KMS-11 (cell line): ENCODE results near the gene BMI1.
A peak's percentile ranks its signal among the peaks of the same experiment; 100 is the strongest.
"Not testable (repeated sequence)": the region's sequence is repeated elsewhere in the genome, so short reads cannot be mapped to it uniquely, and the experiment has no call there.

Experiments
- H2AFZ ChIP-seq: fragments of 200-600 bp; sonication (generic); 2 replicates; pipeline ENCODE4 v1.6.1; 2016; ENCODE audit warnings: antibody characterized with exemption, mixed run types, low read depth
- H3K27ac ChIP-seq: fragments of 200-600 bp; sonication (generic); 2 replicates; pipeline ENCODE4 v1.6.1; 2016; ENCODE audit warnings: mild to moderate bottlenecking, mixed run types
- H3K27me3 ChIP-seq: fragments of 200-600 bp; sonication (generic); 2 replicates; pipeline ENCODE4 v1.6.1; 2017; ENCODE audit warnings: mild to moderate bottlenecking, low read depth, mixed run types, moderate library complexity; ENCODE audit not compliant: insufficient read depth
- H3K36me3 ChIP-seq: fragments of 200-600 bp; sonication (generic); 2 replicates; pipeline ENCODE4 v1.6.1; 2017; ENCODE audit warnings: mild to moderate bottlenecking, mixed run types; ENCODE audit not compliant: insufficient read depth
- H3K4me1 ChIP-seq: fragments of 200-600 bp; sonication (generic); 2 replicates; pipeline ENCODE4 v1.6.1; 2016; ENCODE audit warnings: mild to moderate bottlenecking, low read depth, mixed run types; ENCODE audit not compliant: poor library complexity, severe bottlenecking
- H3K4me2 ChIP-seq: fragments of 200-600 bp; sonication (generic); 2 replicates; pipeline ENCODE4 v1.7.0; 2016; ENCODE audit warnings: mild to moderate bottlenecking, mixed run types
- H3K4me3 ChIP-seq: fragments of 200-600 bp; sonication (generic); IDR thresholded peaks from 2 replicates; pipeline ENCODE4 v1.6.1; 2017; ENCODE audit warnings: low read depth, low read length, mixed read lengths; ENCODE audit not compliant: insufficient read depth
- H3K79me2 ChIP-seq: fragments of 200-600 bp; sonication (generic); 2 replicates; pipeline ENCODE4 v1.6.1; 2016; ENCODE audit warnings: low read depth, mixed run types; ENCODE audit not compliant: insufficient read depth
- H3K9ac ChIP-seq: fragments of 200-600 bp; sonication (generic); 2 replicates; pipeline ENCODE4 v1.6.1; 2016; ENCODE audit warnings: mild to moderate bottlenecking, mixed run types
- H4K20me1 ChIP-seq: fragments of 200-600 bp; sonication (generic); 2 replicates; pipeline ENCODE4 v1.6.1; 2016; ENCODE audit warnings: mild to moderate bottlenecking, mixed run types; ENCODE audit not compliant: insufficient read depth
- CTCF ChIP-seq: fragments of 200-600 bp; sonication (generic); conservative IDR thresholded peaks from 2 replicates; pipeline ENCODE4 v1.6.1; 2017; ENCODE audit warnings: low read depth, mild to moderate bottlenecking, antibody characterized with exemption, low read length, moderate library complexity, mixed read lengths

The BMI1 gene

GRCh38 chr10:22303461-22303860 is 17.4 kb upstream of the BMI1 start:
- TF ChIP-seq CTCF, result no peak
- peaks cover 26% of the 10 kb centered on the region for H3K4me1 ChIP-seq

GRCh38 chr10:22305721-22306120 is 15.2 kb upstream of the BMI1 start:
- no peaks in the 10 kb centered on the region for H4K20me1 ChIP-seq
- H2AFZ ChIP-seq, result no peak overlapping the region
- TF ChIP-seq CTCF, result no peak
- no peaks in the 10 kb centered on the region for H3K27me3 ChIP-seq
- H3K27ac ChIP-seq, result no peak overlapping the region; the same call in 1 of the 2 replicates
- H3K36me3 ChIP-seq, result no peaks in the 10 kb centered on the region
- H3K79me2 ChIP-seq, result peaks cover 30% of the 10 kb centered on the region
- no peak overlapping the region for H3K4me2 ChIP-seq
- no peak overlapping the region for H3K4me3 ChIP-seq
- no peak overlapping the region for H3K9ac ChIP-seq
- H3K4me1 ChIP-seq, result peaks cover 37% of the 10 kb centered on the region

More at GRCh38 chr10:22303461-22303860, 17.4 kb upstream of the BMI1 start:
- Histone ChIP-seq H3K4me3 (no peak overlapping the region), H3K36me3 (no peaks in the 10 kb centered on the region), H3K27me3 (no peaks in the 10 kb centered on the region), H3K27ac (no peak overlapping the region), H4K20me1 (no peaks in the 10 kb centered on the region), H2AFZ (no peak overlapping the region), H3K79me2 (peaks cover 7% of the 10 kb centered on the region; the same call in 1 of the 2 replicates), H3K4me2 (no peak overlapping the region), H3K9ac (no peak overlapping the region)

- Histone ChIP-seq H2AFZ (no peak overlapping the region), H3K27me3 (no peaks in the 10 kb centered on the region), H3K4me1 (peaks cover 57% of the 10 kb centered on the region), H3K9ac (peak overlapping the region; percentile 95), H3K27ac (peak overlapping the region; percentile 97), H3K4me2 (peak overlapping the region; percentile 83), H4K20me1 (no peaks in the 10 kb centered on the region), H3K4me3 (no peak overlapping the region), H3K36me3 (no peaks in the 10 kb centered on the region), H3K79me2 (peaks cover 51% of the 10 kb centered on the region)
- no peak for TF ChIP-seq CTCF
These were observed 12.5 kb upstream of the BMI1 start for GRCh38 chr10:22308390-22308789.

- H3K4me3 ChIP-seq, result no peak overlapping the region
- no peaks in the 10 kb centered on the region for H3K36me3 ChIP-seq
- H3K4me2 ChIP-seq, result peak overlapping the region; percentile 83
- TF ChIP-seq CTCF, result no peak
- H3K27me3 ChIP-seq, result no peaks in the 10 kb centered on the region
- peaks cover 61% of the 10 kb centered on the region for H3K79me2 ChIP-seq
- peak overlapping the region; percentile 95 for H3K9ac ChIP-seq
- peak overlapping the region; percentile 97 for H3K27ac ChIP-seq
- H3K4me1 ChIP-seq, result peaks cover 67% of the 10 kb centered on the region
- no peak overlapping the region for H2AFZ ChIP-seq
- H4K20me1 ChIP-seq, result no peaks in the 10 kb centered on the region
These were observed 11.5 kb upstream of the BMI1 start for GRCh38 chr10:22309180-22310000.

- peak overlapping the region; percentile 95 for H3K9ac ChIP-seq
- peaks cover 73% of the 10 kb centered on the region for H3K4me1 ChIP-seq
- H3K4me3 ChIP-seq, H3K36me3 ChIP-seq, H3K27me3 ChIP-seq, H4K20me1 ChIP-seq, H2AFZ ChIP-seq: not testable (repeated sequence)
- H3K27ac ChIP-seq, result peak overlapping the region; percentile 97
- H3K4me2 ChIP-seq, result peak overlapping the region; percentile 83
- peaks cover 68% of the 10 kb centered on the region for H3K79me2 ChIP-seq
These were observed 10.9 kb upstream of the BMI1 start for GRCh38 chr10:22310012-22310411.
